GM19372 (cell line): ENCODE results near the gene SAE1.
A peak's percentile ranks its signal among the peaks of the same experiment; 100 is the strongest.

Experiments used
- ATAC-seq: cut with Tn5 transposase; IDR thresholded peaks from one replicate; pipeline ENCODE4 v1.9.1; 2021; ENCODE audit warnings: mild to moderate bottlenecking, low read depth, moderate library complexity; ENCODE audit not compliant: unreplicated experiment

SAE1 gene

DNA sequence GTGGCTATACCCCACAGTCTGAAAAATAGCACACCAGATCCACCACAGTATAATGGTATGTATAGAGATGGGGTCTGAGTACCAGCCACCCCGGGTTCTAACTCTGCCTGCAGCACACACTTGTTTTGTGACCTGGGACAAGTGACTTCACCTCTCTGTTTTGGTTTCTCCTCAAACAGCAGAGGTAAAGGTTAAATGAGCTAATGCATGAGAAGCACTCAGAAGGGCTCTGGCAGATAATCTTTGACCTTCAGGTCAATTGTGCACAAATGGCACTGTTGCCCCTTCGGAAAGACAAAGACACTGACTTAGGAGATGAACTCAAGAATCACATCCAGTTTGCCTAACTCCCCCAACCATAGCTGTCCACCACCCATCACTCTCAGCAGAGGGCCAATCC, 24.8 kb upstream of the SAE1 start:
- ATAC-seq: no peak

DNA sequence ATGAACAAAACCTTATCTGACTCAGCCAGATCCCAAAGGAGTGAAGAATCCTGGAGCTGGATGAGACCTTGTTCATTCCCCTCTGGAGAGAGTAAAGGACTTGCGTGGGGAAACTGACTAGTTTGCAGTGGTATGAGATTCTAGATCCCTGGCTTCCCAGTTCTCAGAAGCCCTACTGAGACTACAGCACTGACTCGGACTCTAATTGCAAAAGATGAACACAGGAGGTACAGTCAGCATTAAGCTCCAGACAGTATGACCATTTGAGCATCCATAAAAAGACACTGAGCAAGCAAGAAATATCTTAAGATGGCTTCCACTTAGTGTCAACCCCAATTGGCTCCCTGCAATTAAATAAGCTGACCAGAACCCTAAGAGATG, 23.8 kb upstream of the SAE1 start:
- ATAC-seq: no peak

DNA sequence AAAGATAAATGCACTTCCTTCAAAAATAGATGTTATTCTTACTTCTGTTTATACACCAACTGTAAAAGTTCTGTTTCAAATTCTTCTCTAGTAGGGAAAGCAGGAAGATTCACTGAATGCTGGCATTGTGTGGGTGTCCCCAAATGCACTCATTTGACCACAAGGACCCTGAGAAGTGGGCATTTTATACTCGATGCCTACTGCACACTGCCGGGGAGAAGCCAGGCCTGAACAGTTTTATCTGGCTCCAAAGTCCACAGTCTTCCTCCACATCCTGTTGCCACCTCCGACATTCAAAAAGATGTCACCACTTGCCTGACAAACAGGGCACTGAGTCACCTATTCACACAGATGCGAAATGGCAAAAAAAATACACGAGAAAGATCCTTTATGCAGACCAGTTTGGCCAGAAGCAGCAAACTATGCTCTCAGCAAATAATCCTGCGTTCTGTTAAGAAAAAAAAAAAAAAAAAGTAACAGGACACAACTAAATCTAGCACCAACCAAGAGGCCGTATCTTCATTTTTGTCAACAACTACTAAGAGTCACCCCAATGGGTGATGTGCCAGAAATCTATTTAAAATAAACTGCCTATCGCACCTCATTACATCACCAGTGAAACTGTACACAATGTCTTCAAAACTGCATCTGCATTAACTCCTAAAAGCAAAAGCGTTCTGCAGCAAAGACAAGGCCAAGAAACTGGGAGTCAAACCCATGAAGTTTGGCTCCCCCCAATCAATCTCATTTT, 23.3 kb upstream of the SAE1 start:
- ATAC-seq: no peak

- ATAC-seq: no peak
Observed at GRCh38 chr19:47107953-47108746, 22.5 kb upstream of the SAE1 start.

DNA sequence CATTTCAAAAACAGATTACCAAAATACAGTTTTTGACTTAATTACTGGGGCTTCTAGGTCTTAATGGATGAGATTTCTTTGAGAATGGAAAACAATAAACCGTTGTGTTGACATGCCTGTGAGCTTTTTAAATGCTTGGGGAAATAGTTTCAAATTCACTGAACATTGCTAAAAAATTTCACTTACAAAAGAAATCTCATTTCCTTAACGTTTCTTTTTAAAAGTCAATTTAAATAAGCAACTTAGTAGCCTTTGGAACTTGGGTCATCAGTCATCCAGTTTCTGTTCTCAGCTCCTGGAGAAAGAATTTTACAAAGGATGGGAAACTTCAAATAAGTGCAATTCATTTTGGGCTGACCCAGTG, 21.5 kb upstream of the SAE1 start:
- ATAC-seq: no peak

DNA sequence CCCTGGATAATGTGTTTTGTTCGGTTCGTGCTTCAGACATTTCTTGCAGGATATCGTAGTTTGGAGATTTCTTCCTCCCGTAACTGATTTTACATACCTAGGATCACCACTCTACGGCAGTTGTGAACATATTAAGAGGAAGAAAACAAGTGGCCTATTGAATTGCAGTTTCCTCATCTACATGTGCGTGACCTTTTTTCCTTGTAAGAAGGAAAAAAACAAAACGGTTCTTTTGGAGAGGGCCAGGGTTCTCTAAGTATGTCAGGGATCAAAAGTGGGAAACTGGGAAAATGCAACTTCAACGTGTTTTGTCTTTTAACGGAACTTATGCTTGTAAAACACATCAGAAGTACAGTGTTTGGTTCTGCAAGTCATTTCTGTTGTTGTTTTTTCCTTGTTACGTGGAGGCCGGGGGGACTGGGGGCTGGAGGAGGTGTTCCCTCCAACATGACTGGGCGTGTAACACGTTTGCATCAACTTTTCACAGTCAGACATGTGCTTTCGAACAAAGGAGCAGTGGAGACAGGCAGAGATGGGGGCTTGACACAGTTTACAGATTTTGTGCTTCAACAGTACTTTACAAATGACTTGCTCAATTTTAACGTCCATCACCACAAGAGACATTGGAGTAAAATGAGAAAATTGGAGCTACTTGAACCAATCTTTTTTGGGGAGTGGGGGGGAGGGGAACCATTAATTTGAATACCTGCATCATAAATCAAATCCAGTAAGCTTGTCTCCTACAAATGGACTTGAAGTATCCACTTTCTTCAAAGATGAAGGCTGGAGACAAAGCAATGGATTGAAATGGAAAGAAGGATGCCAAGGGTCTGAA, 20.9 kb upstream of the SAE1 start:
- no peak for ATAC-seq

DNA sequence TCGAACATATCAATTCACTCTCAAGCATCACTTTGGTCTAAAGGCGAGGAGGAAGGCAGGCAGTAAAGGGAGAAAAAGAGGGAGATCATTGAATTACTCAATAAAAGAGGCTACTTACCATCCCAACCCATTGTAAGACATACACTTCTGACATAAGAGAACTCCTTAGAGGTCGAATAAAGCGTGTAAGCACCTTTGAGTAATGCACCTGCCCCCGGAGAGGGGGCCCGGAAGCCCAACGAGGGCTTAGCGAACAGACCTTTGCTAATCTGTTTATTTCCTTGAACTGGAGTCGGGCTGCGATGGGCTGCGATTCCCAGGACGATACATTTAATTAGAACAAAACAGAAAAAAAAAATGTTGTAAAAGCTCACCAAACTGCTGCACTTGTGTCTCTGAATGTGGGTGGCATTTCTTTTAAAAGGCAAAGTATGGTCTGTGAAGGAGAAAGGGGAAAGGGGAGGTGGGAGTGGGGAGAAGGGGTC, 20.1 kb upstream of the SAE1 start:
- ATAC-seq: no peak

DNA sequence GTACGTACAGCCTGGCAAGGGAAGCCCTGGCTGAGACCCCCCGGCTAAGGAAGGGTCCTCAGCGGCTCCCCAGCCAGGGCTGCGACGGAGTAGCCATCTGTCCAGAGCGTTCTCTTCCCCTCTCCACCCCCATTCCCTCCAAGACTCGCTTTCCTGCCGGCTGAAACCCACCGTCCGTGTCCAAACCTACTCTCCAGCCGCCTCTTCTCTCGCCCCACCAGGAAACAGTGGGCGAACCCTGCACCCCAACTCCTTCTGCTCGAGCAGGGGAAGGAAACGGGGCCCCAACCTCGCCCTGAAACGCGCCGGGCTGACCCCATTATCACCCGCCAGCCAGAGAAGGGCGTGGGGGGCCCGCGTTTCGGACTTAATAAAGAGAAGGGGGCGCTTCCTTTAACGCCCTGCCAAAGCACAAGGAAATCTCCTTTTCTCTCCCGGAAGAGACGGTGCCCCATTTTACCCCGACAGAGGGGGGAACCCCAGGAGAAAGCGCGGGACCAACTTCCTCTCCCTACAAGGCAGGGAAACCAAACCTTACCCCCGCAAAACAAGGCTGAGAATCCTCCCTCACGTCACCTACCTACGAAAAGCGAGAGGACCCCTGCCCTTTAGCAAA, 19.5 kb upstream of the SAE1 start:
- ATAC-seq: no peak

GRCh38 chr19:47111682-47112165, 18.9 kb upstream of the SAE1 start:
- no peak for ATAC-seq

DNA sequence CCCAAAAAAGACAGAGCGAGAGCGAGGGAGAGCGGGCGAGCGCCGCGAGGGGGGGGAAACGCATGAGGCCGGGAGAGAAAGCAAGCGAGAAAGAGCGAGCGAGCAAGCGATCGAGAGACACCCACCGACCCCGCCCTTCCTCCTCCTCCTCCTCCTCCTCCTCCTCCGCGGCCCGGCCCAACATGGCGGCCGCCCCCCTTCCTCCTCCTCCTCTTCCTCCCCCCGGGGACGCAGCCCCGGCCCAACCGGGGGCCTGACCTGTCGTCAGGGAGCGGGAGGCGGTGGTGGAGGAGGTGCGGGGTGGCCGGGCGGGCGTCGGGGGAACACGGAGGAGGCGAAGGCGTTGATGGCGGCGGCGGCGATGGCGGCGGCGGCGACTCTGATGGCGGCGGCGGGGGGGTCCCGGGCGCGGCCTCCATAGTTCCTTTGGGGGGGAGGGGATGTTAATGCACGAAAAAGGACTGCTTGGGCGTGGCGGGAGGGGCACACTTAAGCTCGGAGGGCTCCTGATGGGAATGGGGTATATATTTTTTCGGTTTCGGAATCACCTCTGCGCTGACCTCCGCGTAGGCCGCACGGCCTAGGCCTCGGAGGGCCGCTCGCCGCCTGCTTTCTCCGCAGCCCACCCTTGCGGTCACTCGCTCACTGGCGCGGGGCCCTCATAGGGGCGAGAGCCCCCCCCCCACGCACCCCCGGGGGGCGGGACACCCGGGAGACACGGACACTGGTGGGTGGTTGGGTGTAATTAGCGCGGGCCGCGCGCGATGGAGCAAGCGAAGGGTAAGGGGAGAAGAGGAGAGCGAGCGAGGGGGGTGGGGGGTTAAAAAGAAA, 18.3 kb upstream of the SAE1 start:
- ATAC-seq: peak; percentile 20

DNA sequence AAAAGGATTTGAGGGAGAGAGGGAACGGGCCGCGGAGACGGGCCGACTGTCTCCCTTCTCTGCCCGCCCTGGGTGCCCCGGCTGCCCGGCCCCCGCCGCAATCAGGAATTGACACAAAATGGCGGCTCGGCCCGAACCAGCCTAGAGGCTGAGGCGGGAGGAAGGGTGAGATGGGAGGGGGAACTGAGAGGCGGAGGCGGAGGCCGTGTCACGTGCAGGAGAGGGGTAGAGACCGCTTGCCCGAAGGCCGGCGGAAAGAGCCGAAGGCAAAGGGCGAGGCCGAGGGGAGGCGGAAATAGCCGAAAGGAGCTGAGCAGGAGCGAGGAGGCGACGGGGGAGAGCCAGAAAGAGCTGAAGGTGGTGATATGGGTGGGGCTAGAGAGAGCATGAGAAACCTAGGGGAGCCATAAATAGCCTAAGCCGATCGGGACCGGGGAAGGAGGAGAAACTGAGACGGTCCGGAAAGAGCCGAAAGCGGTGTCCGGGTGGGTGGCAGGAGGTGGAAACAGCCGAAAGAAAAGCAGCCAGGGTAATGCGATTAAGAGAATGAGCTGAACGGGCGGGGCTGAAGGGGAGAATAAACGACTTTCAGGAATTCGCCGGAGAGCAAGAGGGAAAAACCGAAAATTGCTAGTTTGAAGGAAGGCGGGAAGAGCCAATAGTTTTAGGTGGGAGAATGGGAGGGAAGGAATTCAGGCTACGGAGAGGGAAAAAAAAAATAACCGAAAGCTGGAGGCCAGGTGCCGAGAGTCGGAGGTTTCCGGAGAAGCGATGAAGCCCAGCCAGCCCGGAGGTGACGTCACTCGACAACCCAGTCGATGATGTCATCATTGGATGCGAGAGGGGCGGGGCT, 17.4 kb upstream of the SAE1 start, which contains the start of gene ZC3H4:
Gene ZC3H4, minus strand, starts transcription at position 780 of the 853 bp plus-strand sequence. CDS start 1,192 bp downstream, outside the sequence.
- ATAC-seq: peak; percentile 80

DNA sequence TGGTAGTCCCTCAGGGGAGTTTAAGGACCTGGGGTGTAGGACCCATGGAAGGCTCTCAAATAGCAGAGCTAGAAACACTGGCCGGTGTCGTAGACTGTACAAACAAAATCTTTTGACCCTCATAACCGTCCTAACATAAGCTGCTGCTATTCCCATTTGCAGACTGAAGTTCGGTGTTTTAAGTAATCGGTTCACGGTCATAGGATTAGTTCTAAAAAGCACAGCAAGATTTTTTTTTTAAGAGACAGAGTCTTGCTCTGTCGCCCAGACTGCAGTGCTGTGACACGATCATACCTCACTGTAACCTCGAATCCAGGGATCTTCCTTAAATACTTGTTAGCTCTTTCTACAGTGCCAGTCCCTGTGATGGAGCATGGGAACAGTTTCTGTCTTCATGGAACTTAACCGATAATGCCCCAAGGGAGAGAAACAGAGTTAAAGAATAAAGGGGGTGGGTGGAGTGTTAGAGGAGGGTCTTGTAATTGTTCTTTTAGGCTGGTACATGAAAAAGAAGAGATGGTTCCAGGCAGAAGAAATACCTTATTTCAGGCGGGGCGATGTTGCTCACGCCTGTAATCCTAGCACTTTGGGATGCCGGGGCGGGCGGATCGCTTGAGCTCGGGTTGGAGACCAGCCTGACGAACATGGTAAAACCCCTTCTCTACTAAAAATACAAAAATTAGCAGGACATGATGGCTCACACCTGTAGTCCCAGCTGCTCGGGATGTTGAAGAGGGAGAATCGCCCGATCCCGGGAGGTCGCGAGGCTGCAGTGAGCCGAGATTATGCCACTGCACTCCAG, 16.6 kb upstream of the SAE1 start:
- no peak for ATAC-seq

DNA sequence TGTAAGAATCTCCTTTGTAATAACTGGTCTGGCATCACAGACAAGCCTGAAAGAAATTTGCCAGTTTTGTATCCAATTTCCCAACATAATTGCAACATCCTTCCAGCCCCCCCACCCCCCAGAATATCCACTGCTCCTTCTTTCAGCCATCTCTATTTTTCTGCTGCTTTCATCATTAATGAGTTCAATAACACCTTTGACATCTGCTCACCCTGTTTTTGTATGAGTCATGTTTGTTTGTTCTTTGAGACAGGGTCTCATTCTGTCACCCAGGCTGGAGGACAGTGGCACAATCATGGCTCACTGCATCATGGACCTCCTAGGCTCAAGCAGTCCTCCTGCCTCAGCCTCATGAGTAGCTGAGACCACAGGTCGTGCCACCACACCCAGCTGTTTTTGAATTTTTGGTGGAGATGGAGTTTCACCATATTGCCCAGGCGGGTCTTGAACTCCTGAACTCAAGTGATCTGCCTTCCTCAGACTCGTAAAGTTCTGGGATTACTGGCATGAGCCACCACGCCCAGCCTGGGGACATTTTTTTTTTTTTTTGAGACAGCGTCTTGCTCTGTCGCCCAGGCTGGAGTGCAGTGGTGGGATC, 10.1 kb upstream of the SAE1 start:
- no peak for ATAC-seq

DNA sequence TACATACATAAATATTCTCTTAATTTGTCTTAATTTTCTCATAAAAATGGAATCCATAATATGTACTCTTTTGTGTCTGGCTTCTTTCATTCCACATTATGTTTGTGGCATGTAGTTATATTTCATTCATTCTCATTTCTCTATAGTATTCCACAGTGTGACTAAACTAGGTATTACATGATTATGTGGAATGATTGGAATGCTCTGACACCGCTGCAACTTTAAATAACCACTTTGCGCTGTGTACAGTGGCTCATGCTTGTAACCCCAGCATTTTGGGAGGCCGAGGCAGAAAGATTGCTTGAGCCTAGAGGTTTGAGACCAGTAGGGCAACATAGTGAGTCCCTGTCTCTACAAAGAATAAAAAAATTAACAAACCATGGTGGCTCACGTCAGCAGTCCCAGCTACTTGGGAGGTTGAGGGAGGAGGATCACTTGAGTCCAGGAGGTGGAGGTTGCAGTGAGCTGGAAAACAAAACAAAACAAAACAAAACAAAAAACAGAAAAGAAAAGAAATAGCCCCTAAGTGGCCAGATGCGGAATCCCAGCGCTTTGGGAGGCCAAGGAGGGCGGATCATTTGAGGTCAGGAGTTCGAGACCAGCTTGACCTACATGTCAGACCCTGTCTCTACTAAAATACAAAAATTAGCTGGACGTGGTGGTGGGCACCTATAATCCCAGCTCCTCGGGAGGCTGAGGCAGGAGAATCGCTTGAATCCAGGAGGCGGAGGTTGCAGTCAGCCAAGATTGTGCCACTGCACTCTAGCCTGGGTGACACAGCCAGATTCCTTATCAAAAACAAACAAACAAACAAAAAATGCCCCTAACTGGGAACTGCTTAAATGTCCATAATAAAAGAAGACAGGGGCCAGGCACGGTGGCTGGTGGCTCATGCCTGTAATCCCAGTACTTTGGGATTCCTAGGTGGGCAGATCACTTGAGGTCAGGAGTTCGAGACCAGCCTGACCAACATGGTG, 8.0 kb upstream of the SAE1 start:
- ATAC-seq: no peak

- ATAC-seq: no peak
Observed at GRCh38 chr19:47123406-47123805, 7.2 kb upstream of the SAE1 start.

DNA sequence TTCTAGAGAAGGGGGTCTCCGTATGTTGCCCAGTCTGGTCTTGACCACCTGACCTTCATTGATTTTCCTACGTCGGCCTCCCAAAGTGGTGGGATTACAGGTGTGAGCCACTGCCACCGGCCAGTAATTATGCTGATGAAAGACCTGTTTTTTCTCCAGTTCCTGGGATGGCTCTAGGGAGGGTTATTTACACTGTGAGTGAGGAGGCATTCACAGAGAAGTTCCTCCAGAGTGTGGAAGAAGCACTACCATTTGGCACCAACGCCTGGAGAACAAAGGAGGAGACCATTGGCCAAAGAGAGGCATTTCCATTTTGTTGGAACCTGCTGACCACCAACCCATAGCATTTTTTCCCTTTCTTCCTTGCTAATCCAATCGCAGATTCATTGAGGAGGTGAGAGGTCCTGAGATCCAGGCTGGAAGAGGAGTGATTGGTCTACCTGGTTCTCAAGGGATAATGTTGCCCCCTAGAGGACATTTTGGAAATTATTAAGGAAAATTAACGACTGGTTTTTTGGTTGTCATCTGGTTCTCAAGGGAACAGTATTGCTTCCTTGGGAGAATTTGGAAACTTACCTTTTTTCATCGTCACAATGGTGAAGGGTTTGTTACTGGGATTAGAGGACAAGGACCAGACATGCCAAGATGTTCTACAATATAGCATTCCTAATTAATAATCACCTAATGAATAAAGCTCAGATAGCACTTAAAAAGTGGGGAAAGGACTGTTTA, 5.5 kb upstream of the SAE1 start:
- no peak for ATAC-seq
